Vagina (tissue), 2 donors: ENCODE data around the gene MIF.

Source experiments
- CTCF ChIP-seq, 3 experiments: fragments of 450-650 bp in 2 of 3; fragments of 200-600 bp in 1 of 3; sonication (generic) in 1 of 3; IDR thresholded peaks; one replicate each; pipeline ENCODE4 v1.5.1; 2017 to 2019; ENCODE audit warnings: antibody characterized with exemption in 3 of 3, mild to moderate bottlenecking in 2 of 3, moderate library complexity in 2 of 3
- POLR2AphosphoS5 ChIP-seq, 2 donors: sonication (generic); formaldehyde crosslinking; IDR thresholded peaks; one replicate each; pipeline ENCODE4 v1.9.0; 2017; ENCODE audit warnings: antibody characterized with exemption in 2 of 2, mild to moderate bottlenecking in 2 of 2, low read depth in 1 of 2; ENCODE audit not compliant: insufficient read depth in 1 of 2

DNA sequence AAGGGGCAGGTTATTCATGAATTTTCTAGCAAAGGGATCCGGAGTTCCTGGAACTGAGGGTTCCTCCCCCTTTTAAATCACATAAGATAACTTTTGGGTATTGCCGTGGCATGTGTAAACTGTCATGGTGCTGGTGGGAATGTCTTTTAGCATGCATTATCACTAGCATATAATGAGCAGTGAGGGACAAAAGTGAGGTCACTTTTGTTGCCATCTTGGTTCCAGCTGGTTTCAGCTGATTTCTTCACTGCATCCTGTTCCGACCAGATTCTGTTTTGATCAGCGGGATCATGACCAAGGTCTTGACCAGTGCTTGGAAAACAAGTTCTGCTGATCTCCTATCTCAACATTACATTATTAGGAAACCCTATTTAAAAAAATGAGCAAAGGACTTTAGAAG lies 7.4 kb downstream of the MIF start:
- no peak for TF ChIP-seq CTCF (IDR thresholded peaks at IDR 0.05)
- TF ChIP-seq POLR2AphosphoS5 (IDR thresholded peaks at IDR 0.05; ENCODE audit: insufficient read depth in 1 of 2, low read depth in 1 of 2) = no peak
